Stomach smooth muscle (tissue), 2 donors: ENCODE results near the gene GPAT3.
"Not testable (repeated sequence)": the region's sequence is repeated elsewhere in the genome, so short reads cannot be mapped to it uniquely, and the experiment has no call there.

ENCODE experiments used
- H3K27ac ChIP-seq: one replicate; pipeline ENCODE4 v1.7.0; 2013; ENCODE audit warnings: mild to moderate bottlenecking, low read length, inconsistent platforms
- H3K27me3 ChIP-seq, 2 donors: one replicate each; pipeline ENCODE4 v1.7.0; 2013; ENCODE audit warnings: low read length in 2 of 2; ENCODE audit not compliant: insufficient read depth in 2 of 2, control insufficient read depth in 1 of 2
- H3K36me3 ChIP-seq, 2 donors: one replicate each; pipeline ENCODE4 v1.7.0; 2013; ENCODE audit warnings: low read length in 2 of 2; ENCODE audit not compliant: control insufficient read depth in 2 of 2, insufficient read depth in 2 of 2
- H3K4me1 ChIP-seq: one replicate; pipeline ENCODE4 v1.7.0; 2013; ENCODE audit warnings: low read length; ENCODE audit not compliant: control insufficient read depth, insufficient read depth
- H3K4me3 ChIP-seq, 2 donors: one replicate each; pipeline ENCODE4 v1.7.0; 2013; ENCODE audit warnings: low read length in 2 of 2
- H3K9ac ChIP-seq, 2 donors: one replicate each; pipeline ENCODE4 v1.7.0; 2013; ENCODE audit warnings: low read length in 2 of 2, mild to moderate bottlenecking in 1 of 2
- H3K9me3 ChIP-seq, 2 donors: one replicate each; pipeline ENCODE4 v1.7.0; 2013; ENCODE audit warnings: low read length in 2 of 2; ENCODE audit not compliant: control insufficient read depth in 2 of 2
- donor health status: healthy.
- donor health status: Pancreatic carcinoma.

The GPAT3 gene

DNA sequence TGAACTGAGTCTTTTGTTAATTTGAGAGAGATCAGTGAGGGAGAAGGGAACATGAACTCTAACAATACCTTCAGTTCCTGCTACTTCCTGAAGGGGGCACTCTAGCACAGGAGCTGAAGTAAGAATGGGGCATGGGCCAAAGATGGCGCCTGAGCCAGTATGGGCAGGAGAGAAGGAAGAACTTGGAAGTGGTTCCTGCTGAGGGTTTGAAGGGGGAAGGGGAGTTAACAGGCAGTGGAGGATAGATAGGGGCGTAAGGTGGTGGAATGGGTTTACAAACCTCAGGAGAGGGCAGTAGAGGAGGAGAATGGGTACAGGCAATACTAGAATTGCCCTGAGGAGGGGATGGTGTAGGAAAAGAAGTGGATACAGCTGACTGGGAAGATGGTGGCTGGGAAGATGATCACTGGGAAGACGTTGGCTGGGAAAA, 26.7 kb upstream of the GPAT3 start:
- H3K4me1 ChIP-seq, H3K9ac ChIP-seq, H3K36me3 ChIP-seq, H3K4me3 ChIP-seq, H3K27me3 ChIP-seq, H3K27ac ChIP-seq, H3K9me3 ChIP-seq: not testable (repeated sequence)

DNA sequence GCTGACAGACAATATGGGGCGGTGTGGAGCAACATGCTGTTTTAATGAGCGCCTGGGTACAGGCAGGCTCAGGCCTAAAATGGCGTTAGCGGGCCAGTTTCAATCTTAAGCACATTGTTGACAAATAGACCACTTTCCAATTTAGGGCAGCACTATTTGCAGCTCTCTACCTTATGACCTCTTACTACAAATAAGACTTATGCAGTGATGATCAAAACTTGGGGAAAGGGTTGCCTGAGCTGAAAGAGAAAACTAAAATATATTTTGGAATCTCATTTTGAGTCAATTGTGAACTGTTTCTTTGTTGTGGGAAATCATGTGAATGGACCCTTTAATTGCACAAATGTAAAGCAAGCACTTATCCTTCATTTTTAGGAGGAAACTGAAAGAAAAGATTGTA, 25.5 kb upstream of the GPAT3 start:
- no peaks in the 10 kb centered on the region for H3K4me1 ChIP-seq
- no peak overlapping the region for H3K4me3 ChIP-seq
- H3K9ac ChIP-seq = no peak overlapping the region
- no peaks in the 10 kb centered on the region for H3K27me3 ChIP-seq
- no peaks in the 10 kb centered on the region for H3K9me3 ChIP-seq
- no peaks in the 10 kb centered on the region for H3K36me3 ChIP-seq
- H3K27ac ChIP-seq = no peak overlapping the region

DNA sequence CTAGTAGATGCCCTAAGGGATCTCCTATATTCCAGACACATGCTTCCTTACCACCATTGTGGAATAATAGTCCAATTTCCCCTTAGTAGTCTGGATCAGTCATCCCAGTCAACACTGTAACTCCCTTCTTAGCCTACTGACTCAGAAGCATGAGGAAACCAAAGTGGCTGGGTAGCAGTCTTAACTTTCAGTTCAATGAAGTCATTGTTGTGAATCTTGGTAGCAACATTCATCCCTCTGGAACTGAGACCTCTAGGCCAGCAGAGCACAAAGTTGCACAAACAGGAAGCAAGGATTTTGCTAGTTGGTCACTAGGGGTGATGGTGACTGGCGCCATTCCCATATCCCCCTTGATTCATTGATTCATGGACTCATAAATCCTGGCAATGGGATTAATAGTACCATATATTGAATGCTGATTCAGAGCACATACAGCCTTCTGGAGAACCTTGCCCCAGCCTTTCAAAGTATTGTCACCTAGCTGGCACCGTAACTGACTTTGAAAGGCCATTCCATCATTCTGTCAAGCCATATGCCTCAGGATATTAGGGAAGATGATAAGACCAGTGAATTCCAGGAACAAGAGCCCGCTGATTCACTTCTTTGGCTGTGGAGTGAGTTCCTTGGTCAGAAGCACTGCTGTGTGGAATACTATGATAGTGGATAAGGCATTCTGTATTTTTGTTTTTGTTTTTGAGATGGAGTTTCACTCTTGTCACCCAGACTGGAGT, 19.7 kb upstream of the GPAT3 start:
- H3K4me1 ChIP-seq = no peaks in the 10 kb centered on the region
- no peak overlapping the region for H3K9ac ChIP-seq
- no peak overlapping the region for H3K27ac ChIP-seq
- no peaks in the 10 kb centered on the region for H3K9me3 ChIP-seq
- H3K27me3 ChIP-seq = no peaks in the 10 kb centered on the region
- H3K4me3 ChIP-seq = no peak overlapping the region
- H3K36me3 ChIP-seq = no peaks in the 10 kb centered on the region

DNA sequence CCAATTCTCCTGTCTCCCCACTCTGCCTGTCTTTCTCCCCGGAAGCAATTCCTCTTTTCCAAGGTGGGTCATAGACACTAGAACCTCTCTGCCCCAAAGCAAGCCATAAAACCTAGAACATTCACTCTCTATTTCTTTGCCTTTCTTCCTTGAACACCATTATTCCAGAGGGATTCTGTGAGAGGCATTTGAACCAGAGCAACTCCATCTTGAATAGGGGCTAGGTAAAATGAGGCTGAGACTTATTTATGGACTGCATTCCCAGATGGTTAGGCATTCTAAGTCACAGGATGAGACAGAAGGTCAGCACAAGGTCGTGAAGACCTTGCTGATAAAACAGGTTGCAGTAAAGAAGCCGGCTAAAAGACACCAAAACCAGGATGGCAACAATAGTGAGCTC, 13.7 kb upstream of the GPAT3 start:
- no peaks in the 10 kb centered on the region for H3K4me1 ChIP-seq
- H3K4me3 ChIP-seq = no peak overlapping the region
- no peaks in the 10 kb centered on the region for H3K36me3 ChIP-seq
- H3K27ac ChIP-seq = no peak overlapping the region
- H3K9ac ChIP-seq = no peak overlapping the region
- no peaks in the 10 kb centered on the region for H3K27me3 ChIP-seq
- peaks cover 0 to 4% of the 10 kb centered on the region in 2 donors for H3K9me3 ChIP-seq

DNA sequence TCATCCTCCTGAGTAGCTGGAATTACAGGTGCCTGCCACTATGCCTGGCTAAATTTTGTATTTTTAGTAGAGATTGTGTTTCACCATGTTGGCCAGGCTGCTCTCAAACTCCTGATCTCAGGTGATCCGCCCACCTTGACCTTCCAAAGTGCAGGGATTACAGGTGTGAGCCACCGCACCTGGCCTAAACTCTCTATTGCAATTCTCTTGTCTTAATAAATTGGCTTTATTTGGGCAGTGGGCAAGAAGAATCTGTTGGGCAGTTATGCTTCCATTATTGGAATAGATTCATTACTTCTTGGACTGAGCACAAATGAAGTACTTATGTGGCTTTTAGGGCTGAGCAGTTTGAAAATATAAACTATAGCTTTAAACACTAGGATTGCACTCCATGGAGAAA, 8.2 kb upstream of the GPAT3 start:
- no peak overlapping the region for H3K4me3 ChIP-seq
- H3K9me3 ChIP-seq = peaks cover 0 to 6% of the 10 kb centered on the region in 2 donors
- H3K27ac ChIP-seq = no peak overlapping the region
- H3K4me1 ChIP-seq = no peaks in the 10 kb centered on the region
- H3K27me3 ChIP-seq = no peaks in the 10 kb centered on the region
- no peaks in the 10 kb centered on the region for H3K36me3 ChIP-seq
- H3K9ac ChIP-seq = no peak overlapping the region

DNA sequence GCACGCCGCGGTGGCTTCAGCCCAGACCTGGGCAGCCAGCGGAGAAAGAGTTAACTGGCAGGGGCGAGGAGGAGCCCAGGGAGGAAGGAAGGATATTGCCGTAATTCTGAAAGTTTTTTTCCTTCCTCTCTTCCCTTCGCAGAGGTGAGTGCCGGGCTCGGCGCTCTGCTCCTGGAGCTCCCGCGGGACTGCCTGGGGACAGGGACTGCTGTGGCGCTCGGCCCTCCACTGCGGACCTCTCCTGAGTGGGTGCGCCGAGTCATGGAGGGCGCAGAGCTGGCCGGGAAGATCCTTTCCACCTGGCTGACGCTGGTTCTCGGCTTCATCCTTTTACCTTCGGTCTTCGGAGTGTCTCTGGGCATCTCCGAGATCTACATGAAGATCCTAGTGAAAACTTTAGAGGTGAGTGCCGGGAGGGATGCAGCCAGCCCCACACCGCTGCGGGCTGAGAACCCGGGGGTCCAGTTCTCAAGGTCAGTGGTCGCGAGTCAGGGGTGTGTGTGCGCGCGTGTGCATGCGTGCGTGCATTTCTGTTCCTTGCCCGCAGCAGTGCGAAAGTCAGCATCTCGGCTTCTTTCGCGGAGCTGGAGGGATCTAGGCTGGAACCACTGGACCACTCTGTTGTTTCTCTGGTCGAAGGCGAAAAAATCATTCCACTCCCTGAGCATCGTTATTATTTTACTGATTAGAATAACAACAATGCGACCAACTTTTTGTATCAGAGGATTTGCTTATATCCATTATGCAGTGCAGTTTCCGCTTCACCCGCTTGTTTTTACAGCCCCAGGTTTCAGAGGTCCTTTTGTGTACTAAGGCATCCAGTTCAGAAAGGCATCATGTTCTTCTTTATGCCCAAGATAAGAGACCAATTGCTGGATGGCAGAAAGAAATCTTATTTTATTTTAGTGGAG, 709 bp downstream of the GPAT3 start:
- Histone ChIP-seq H3K4me3 (peak overlapping the region; percentile 91 to 93), H3K4me1 (peaks cover 10% of the 10 kb centered on the region), H3K27ac (peak overlapping the region; percentile 64), H3K36me3 (peaks cover 0 to 2% of the 10 kb centered on the region in 2 donors), H3K9me3 (no peaks in the 10 kb centered on the region), H3K27me3 (no peaks in the 10 kb centered on the region), H3K9ac (peak overlapping the region; percentile 74 to 92)

DNA sequence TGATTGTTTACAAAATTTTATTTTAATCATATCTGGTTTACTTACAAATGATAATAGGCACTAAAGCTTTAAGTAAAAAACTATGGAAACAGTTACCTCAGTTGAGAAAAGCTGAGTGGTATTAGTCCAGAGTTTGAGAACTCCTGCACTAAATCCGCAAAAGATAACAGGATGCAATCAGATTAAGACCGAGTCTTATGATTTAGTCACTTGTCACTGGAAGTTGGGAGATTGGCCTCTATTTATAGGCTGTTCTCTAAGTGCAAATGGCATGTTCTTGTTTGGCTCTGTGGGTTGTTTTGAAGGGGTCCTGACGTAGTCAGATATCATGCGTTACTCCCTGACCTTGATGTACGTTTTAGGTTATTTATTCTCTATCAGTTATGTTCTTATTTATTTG, 6.3 kb downstream of the GPAT3 start:
- Histone ChIP-seq H3K36me3 (peaks cover 0 to 7% of the 10 kb centered on the region in 2 donors), H3K27me3 (no peaks in the 10 kb centered on the region), H3K4me1 (no peaks in the 10 kb centered on the region), H3K9me3 (no peaks in the 10 kb centered on the region), H3K27ac (no peak overlapping the region), H3K9ac (no peak overlapping the region), H3K4me3 (no peak overlapping the region)

DNA sequence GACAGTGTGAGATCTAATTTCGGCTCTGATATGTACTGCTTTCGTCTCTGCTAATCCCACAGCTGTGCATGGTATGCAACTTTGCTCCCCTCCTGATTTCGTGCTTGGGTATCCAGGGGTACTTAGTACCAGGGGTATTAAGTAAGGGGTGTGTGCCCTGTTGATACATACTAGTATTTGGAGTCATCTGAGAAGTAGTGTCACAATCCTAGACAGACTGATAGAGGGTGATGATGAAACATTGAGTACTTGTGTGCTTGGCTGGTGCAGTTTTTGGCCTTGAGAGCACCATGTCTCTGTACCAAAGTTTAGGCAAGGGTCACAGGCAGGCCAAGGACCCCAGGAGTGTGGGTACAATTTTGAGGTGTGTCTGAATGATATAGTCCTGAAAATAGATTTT, 10.9 kb downstream of the GPAT3 start:
- H3K36me3 ChIP-seq = peaks cover 0 to 5% of the 10 kb centered on the region in 2 donors
- H3K4me1 ChIP-seq = peaks cover 4% of the 10 kb centered on the region
- H3K4me3 ChIP-seq = no peak overlapping the region
- no peaks in the 10 kb centered on the region for H3K9me3 ChIP-seq
- no peaks in the 10 kb centered on the region for H3K27me3 ChIP-seq
- H3K9ac ChIP-seq = no peak overlapping the region
- H3K27ac ChIP-seq = no peak overlapping the region

DNA sequence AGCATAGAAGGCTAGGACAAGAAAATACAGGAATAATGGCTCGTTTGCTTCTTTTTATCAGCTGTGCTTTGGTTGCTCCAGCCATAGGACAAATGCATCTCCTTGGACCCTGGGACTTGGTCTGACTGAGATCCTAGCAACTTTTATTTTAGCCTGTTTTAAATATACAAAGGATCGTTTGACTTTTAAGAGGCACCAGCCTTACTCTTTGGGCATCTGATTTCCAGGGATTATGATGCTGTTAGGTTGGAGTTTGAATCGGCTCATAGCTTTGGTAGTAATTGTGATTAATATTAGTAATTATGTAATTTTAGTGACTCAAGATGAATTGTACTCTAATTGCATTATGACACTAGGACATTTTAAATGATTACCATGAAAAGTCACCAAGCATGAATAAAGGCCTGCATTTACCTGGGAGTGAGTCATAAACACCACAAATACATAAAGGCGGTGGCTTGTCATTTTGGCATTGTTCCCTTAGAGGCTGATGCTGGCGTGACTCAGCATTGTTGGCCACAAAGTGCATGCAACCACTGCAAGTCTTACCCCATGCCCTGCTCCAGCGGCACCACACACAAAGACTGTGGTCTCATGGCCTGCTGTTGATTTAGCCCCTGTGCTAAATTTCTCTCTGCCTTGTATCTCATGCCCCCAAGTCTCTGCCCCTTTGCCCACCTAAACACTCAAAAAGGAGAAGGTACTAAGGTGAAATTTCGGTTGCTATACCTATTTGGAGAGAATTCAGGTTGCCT, 12.4 kb downstream of the GPAT3 start:
- Histone ChIP-seq H3K27ac (peak overlapping the region; percentile 13), H3K27me3 (no peaks in the 10 kb centered on the region)

DNA sequence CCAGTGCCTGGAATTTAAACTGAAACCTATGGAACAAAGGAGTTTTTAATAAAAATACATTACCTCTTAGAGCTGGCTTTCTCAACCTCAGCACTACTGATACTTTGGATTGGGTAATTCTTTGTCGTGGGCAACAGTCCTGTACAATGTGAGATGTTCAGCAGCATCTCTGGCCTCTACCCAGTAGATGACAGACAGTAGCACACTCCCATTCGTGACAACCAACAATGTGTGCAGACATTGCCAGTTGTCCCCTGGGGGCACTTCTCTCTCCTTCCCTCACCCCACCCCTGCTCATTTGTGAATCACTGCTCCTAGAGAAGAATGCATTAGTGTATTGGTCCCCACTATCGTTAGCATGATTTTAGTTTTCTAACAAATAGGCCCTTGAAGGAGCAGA, 16.2 kb downstream of the GPAT3 start:
- H3K27ac ChIP-seq = no peak overlapping the region
- H3K9ac ChIP-seq = no peak overlapping the region
- peaks cover 0 to 3% of the 10 kb centered on the region in 2 donors for H3K36me3 ChIP-seq
- H3K4me3 ChIP-seq = no peak overlapping the region
- H3K27me3 ChIP-seq = no peaks in the 10 kb centered on the region
- H3K4me1 ChIP-seq = peaks cover 4% of the 10 kb centered on the region
- H3K9me3 ChIP-seq = no peaks in the 10 kb centered on the region

More for the DNA sequence above, 12.4 kb downstream of the GPAT3 start:
- peak overlapping the region in 1 of 2 donors; percentile 22 for H3K4me3 ChIP-seq
- no peaks in the 10 kb centered on the region for H3K9me3 ChIP-seq
- peaks cover 4% of the 10 kb centered on the region for H3K4me1 ChIP-seq
- H3K36me3 ChIP-seq = peaks cover 3 to 5% of the 10 kb centered on the region in 2 donors
- H3K9ac ChIP-seq = no peak overlapping the region
